HG03432 (cell line): ENCODE results near the gene KIF22.

Experiments
- ATAC-seq: cut with Tn5 transposase; IDR thresholded peaks from one replicate; pipeline ENCODE4 v1.9.1; 2021; ENCODE audit warnings: mild to moderate bottlenecking, moderate library complexity; ENCODE audit not compliant: unreplicated experiment

Gene KIF22

GRCh38 chr16:29834079-29834478 is 43.5 kb downstream of the KIF22 start:
- ATAC-seq: no peak

- ATAC-seq: no peak
These were observed 45.4 kb downstream of the KIF22 start for GRCh38 chr16:29835926-29836325.

- no peak for ATAC-seq
These were observed 46.1 kb downstream of the KIF22 start for GRCh38 chr16:29836623-29837022.

- no peak for ATAC-seq
These were observed 47.3 kb downstream of the KIF22 start for GRCh38 chr16:29837841-29838240.

GRCh38 chr16:29839822-29840221 is 49.3 kb downstream of the KIF22 start:
- ATAC-seq: no peak

GRCh38 chr16:29840240-29840639 is 49.7 kb downstream of the KIF22 start:
- ATAC-seq: no peak

- ATAC-seq: no peak
These were observed 51.1 kb downstream of the KIF22 start for GRCh38 chr16:29841631-29842030.

GRCh38 chr16:29842732-29843346 is 52.3 kb downstream of the KIF22 start:
- no peak for ATAC-seq

GRCh38 chr16:29843931-29844330 is 53.4 kb downstream of the KIF22 start:
- ATAC-seq: no peak

GRCh38 chr16:29844575-29845331 is 54.2 kb downstream of the KIF22 start:
- no peak for ATAC-seq

- no peak for ATAC-seq
These were observed 55.1 kb downstream of the KIF22 start for GRCh38 chr16:29845656-29846055.

- ATAC-seq: no peak
These were observed 58.1 kb downstream of the KIF22 start for GRCh38 chr16:29848420-29849297.

- no peak for ATAC-seq
These were observed 59.0 kb downstream of the KIF22 start for GRCh38 chr16:29849505-29849904.

GRCh38 chr16:29850998-29851397 is 60.4 kb downstream of the KIF22 start:
- no peak for ATAC-seq

- no peak for ATAC-seq
These were observed 62.1 kb downstream of the KIF22 start for GRCh38 chr16:29852654-29853053.

GRCh38 chr16:29854520-29855100 is 64.1 kb downstream of the KIF22 start:
- ATAC-seq: no peak
